Esophagus squamous epithelium (tissue), 4 donors: ENCODE results near the gene CNTRL.
"Not testable (repeated sequence)": the region's sequence is repeated elsewhere in the genome, so short reads cannot be mapped to it uniquely, and the experiment has no call there.

ENCODE experiments used
- POLR2A ChIP-seq, 4 donors: fragments of 450-650 bp; IDR thresholded peaks; one replicate each; pipeline ENCODE4 v1.6.1; 2017; ENCODE audit warnings: antibody characterized with exemption in 4 of 4, mild to moderate bottlenecking in 4 of 4, moderate library complexity in 3 of 4
- TF ChIP-seq, protein P1 (sequence below), 6 experiments: fragments of 450-650 bp in 4 of 6; fragments of 200-600 bp in 2 of 6; sonication (generic) in 2 of 6; IDR thresholded peaks; one replicate each; pipeline ENCODE4 v1.5.1; 2016 to 2019; ENCODE audit warnings: antibody characterized with exemption in 6 of 6, mild to moderate bottlenecking in 4 of 6, moderate library complexity in 4 of 6

DNA sequence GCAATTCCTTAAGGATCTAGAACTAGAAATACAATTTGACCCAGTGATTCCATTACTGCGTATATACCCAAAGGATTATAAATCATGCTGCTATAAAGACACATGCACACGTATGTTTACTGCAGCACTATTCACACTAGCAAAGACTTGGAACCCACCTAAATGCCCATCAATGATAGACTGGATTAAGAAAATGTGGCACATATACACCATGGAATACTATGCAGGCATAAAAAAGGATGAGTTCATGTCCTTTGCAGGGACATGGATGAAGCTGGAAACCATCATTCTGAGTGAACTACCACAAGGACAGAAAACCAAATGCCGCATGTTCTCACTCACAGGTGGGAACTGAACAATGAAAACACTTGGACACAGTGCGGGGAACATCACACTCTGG is 46.5 kb upstream of the CNTRL start:
- TF ChIP-seq, protein P1, sequence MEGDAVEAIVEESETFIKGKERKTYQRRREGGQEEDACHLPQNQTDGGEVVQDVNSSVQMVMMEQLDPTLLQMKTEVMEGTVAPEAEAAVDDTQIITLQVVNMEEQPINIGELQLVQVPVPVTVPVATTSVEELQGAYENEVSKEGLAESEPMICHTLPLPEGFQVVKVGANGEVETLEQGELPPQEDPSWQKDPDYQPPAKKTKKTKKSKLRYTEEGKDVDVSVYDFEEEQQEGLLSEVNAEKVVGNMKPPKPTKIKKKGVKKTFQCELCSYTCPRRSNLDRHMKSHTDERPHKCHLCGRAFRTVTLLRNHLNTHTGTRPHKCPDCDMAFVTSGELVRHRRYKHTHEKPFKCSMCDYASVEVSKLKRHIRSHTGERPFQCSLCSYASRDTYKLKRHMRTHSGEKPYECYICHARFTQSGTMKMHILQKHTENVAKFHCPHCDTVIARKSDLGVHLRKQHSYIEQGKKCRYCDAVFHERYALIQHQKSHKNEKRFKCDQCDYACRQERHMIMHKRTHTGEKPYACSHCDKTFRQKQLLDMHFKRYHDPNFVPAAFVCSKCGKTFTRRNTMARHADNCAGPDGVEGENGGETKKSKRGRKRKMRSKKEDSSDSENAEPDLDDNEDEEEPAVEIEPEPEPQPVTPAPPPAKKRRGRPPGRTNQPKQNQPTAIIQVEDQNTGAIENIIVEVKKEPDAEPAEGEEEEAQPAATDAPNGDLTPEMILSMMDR (IDR thresholded peaks at IDR 0.05) = not testable (repeated sequence)
- not testable (repeated sequence) for TF ChIP-seq POLR2A (IDR thresholded peaks at IDR 0.05)
